Osteoblast (primary cell): Measurements from ENCODE around the gene NINJ1. TPM values are rescaled to one million over a fixed set of nuclear protein-coding genes. Genes with fewer than 3 reads are reported as not detected.

Experiments used
- DNase-seq: peaks from one replicate; pipeline ENCODE4 v3.0.0; 2011; ENCODE audit warnings: low spot score, mixed read lengths; ENCODE audit not compliant: insufficient read length; ENCODE audit errors: missing footprints
- H2AFZ ChIP-seq: 2 replicates; pipeline ENCODE4 v1.6.0; 2011; ENCODE audit warnings: mild to moderate bottlenecking, low read length
- H3K27ac ChIP-seq: 2 replicates; pipeline ENCODE4 v1.5.1; 2011; ENCODE audit warnings: mild to moderate bottlenecking, low read depth, low read length, moderate library complexity
- H3K27me3 ChIP-seq: 2 replicates; pipeline ENCODE4 v1.6.0; 2012; ENCODE audit warnings: mild to moderate bottlenecking, control low read depth, inconsistent platforms, low read length, moderate library complexity; ENCODE audit not compliant: insufficient read depth
- H3K36me3 ChIP-seq: 2 replicates; pipeline ENCODE4 v1.5.1; 2011; ENCODE audit warnings: mild to moderate bottlenecking, low read length, control low read depth, moderate library complexity; ENCODE audit not compliant: insufficient read depth
- H3K4me1 ChIP-seq: 2 replicates; pipeline ENCODE4 v1.5.1; 2011; ENCODE audit warnings: mild to moderate bottlenecking, low read length, control low read depth, moderate library complexity; ENCODE audit not compliant: insufficient read depth
- H3K4me2 ChIP-seq: 2 replicates; pipeline ENCODE4 v1.6.0; 2011; ENCODE audit warnings: mild to moderate bottlenecking, low read length; ENCODE audit not compliant: insufficient read depth
- H3K4me3 ChIP-seq: fragments of 200-600 bp; sonication (generic); 3 replicates; pipeline ENCODE4 v1.5.1; 2012; ENCODE audit warnings: mild to moderate bottlenecking, low read length, inconsistent platforms; ENCODE audit not compliant: insufficient read depth
- H3K79me2 ChIP-seq: 2 replicates; pipeline ENCODE4 v1.6.0; 2012; ENCODE audit warnings: mild to moderate bottlenecking, low read length, control low read depth, inconsistent platforms; ENCODE audit not compliant: insufficient read depth
- H3K9me3 ChIP-seq: 2 replicates; pipeline ENCODE4 v1.5.1; 2011; ENCODE audit warnings: low read depth, low read length, control low read depth
- H4K20me1 ChIP-seq: 2 replicates; pipeline ENCODE4 v1.6.0; 2012; ENCODE audit warnings: mild to moderate bottlenecking, low read length, control low read depth; ENCODE audit not compliant: insufficient read depth
- total RNA-seq: library from RNA; depleted of rRNA; stranded (reverse); fragments of >200 nt; gene quantifications from 2 replicates; pipeline ENCODE4 v1.2.3, GENCODE V29; 2012
- TF ChIP-seq, protein P1 (sequence below): IDR thresholded peaks from 2 replicates; pipeline ENCODE4 v1.5.1; 2011; ENCODE audit warnings: mild to moderate bottlenecking, low read depth, low read length, moderate library complexity; ENCODE audit errors: extremely low read depth

The NINJ1 gene
- total RNA-seq, 1 donor, result 34.7 TPM

DNA sequence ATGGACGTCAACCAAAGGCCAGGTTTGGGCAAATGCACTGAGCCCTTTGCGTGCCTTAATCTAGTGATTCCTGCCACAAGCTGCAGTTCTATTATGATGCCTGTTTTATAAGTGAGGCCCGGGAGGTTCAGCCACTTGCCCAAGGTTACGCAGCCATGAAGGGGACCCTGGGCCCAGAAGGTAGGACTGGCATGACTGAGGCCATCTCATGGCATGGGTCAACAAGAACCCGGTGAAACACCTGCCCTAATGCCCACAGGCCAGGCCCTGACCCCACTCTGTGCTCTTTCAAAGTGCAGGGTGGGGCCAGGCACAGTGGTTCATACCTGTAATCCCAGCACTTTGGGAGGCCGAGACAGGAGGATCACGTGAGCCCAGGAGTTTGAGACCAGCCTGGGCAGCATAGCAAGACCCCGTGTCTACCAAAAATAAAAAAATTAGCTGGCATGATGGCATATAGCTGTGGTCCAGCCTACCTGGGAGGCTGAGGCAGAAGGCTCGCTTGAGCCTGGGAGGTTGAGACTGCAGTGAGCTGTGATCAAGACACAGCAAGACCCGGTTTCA, 8.6 kb downstream of the NINJ1 start:
- peak; percentile 17 for DNase-seq
- peaks cover 28% of the 10 kb centered on the region for H4K20me1 ChIP-seq
- H3K4me2 ChIP-seq, result no peak overlapping the region
- H3K27ac ChIP-seq, result no peak overlapping the region
- TF ChIP-seq, protein P1, sequence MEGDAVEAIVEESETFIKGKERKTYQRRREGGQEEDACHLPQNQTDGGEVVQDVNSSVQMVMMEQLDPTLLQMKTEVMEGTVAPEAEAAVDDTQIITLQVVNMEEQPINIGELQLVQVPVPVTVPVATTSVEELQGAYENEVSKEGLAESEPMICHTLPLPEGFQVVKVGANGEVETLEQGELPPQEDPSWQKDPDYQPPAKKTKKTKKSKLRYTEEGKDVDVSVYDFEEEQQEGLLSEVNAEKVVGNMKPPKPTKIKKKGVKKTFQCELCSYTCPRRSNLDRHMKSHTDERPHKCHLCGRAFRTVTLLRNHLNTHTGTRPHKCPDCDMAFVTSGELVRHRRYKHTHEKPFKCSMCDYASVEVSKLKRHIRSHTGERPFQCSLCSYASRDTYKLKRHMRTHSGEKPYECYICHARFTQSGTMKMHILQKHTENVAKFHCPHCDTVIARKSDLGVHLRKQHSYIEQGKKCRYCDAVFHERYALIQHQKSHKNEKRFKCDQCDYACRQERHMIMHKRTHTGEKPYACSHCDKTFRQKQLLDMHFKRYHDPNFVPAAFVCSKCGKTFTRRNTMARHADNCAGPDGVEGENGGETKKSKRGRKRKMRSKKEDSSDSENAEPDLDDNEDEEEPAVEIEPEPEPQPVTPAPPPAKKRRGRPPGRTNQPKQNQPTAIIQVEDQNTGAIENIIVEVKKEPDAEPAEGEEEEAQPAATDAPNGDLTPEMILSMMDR, result no peak
- no peaks in the 10 kb centered on the region for H3K9me3 ChIP-seq
- peaks cover 2% of the 10 kb centered on the region for H3K36me3 ChIP-seq
- no peak overlapping the region for H3K4me3 ChIP-seq
- peaks cover under 1% of the 10 kb centered on the region for H3K4me1 ChIP-seq
- H3K27me3 ChIP-seq, result no peaks in the 10 kb centered on the region
- H2AFZ ChIP-seq, result no peak overlapping the region
- peaks cover 21% of the 10 kb centered on the region for H3K79me2 ChIP-seq

DNA sequence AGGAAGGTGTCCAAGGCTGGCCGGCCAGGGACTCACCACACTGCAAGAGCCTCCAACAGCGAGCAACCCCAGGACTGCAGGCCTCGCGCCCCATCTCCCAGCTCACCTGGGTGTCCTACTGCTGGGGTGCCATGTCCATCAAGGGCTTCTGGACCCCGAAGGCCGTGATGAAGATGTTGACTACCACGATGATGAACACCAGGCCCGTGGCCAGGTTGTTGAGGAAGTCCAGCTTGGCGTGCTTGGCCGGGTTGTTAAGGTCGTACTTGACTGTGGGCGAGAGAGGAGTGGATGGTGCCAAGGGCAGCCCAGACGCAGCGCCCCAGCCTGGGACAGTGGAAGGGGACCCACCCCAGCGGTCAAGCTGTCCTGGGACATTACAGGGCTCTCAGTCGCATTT, 9.3 kb downstream of the NINJ1 start:
- Histone ChIP-seq H3K27ac (no peak overlapping the region), H3K4me3 (no peak overlapping the region), H4K20me1 (peaks cover 23% of the 10 kb centered on the region), H3K4me2 (no peak overlapping the region), H3K27me3 (no peaks in the 10 kb centered on the region), H3K4me1 (peaks cover 7% of the 10 kb centered on the region), H3K79me2 (peaks cover 21% of the 10 kb centered on the region), H3K36me3 (peaks cover 2% of the 10 kb centered on the region), H2AFZ (no peak overlapping the region), H3K9me3 (no peaks in the 10 kb centered on the region)
- peak; percentile 45 for DNase-seq
- TF ChIP-seq, protein P1, result no peak

DNA sequence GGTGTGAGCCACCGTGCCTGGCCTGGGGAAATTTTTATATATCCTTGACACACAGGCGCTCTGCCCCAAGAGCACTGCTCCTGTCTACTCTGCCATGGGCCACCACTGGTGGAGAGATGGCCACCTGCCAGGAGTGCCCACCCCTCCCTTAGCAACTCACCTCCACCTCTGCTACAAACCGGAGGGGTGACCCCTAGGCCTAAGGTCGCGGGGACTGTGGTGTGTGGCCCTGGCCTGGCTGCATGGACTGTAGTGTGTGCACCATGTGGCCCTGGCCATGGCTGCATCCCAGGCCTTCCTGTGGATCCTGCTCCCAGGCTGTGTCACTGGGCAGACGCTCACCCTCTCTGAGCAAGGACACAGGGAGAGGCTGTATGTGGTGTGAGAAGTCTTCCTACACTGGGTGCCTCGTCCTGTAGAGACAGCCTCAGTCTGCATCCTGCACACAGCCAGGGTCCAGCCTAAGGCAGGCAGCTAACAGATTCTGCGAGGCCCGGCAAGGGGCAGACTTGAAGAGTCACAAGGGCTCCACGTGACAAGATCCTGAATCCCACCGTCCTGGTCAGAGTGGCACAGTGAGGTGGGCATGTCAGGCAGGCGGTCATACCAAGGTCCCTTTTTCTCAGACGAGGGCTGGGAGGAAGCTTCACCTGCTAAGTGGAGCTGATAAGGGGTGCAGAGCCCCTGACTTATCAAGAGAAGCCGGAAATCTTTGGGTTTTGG, 10.3 kb downstream of the NINJ1 start:
- no peak overlapping the region for H3K4me3 ChIP-seq
- no peak overlapping the region for H2AFZ ChIP-seq
- H3K4me1 ChIP-seq, result peaks cover 13% of the 10 kb centered on the region
- H3K4me2 ChIP-seq, result no peak overlapping the region
- peaks cover 12% of the 10 kb centered on the region for H4K20me1 ChIP-seq
- no peaks in the 10 kb centered on the region for H3K9me3 ChIP-seq
- H3K79me2 ChIP-seq, result peaks cover 17% of the 10 kb centered on the region
- no peak overlapping the region for H3K27ac ChIP-seq
- H3K27me3 ChIP-seq, result no peaks in the 10 kb centered on the region
- H3K36me3 ChIP-seq, result peaks cover 2% of the 10 kb centered on the region
- peak; percentile 51 for DNase-seq
- TF ChIP-seq, protein P1, result no peak

DNA sequence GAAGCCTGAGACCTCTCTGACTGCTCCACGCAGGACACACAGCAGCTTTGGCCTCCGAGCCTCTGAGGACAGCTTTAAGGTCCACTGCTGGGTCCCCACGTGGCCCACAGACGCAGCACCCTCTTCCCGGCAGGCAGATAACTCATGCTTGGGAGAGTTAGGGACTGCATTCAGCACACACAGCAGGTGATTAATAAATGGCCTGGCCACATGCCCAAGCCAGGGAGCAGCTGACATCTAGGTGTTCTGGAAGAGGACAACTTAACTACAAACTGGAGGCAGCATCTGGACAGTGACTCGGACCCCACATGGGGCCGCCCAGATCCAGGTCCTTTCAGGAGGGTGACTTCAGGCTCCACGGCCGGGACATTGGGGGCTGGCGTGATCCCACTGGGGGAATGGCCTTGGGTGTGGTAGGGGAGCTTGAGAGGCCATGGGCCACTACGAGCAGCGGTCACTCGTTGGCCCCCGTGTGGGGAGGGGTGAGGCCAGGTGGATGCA, 11.3 kb downstream of the NINJ1 start:
- Histone ChIP-seq H3K36me3 (peaks cover 2% of the 10 kb centered on the region), H3K4me2 (no peak overlapping the region)
- TF ChIP-seq, protein P1, result no peak

More for the DNA sequence above, 11.3 kb downstream of the NINJ1 start:
- no peaks in the 10 kb centered on the region for H3K9me3 ChIP-seq
- peak; percentile 69 for DNase-seq
- no peaks in the 10 kb centered on the region for H3K27me3 ChIP-seq
- peaks cover 10% of the 10 kb centered on the region for H4K20me1 ChIP-seq
- no peak overlapping the region for H2AFZ ChIP-seq
- peaks cover 13% of the 10 kb centered on the region for H3K4me1 ChIP-seq
- no peak overlapping the region for H3K27ac ChIP-seq
- H3K4me3 ChIP-seq, result no peak overlapping the region
- H3K79me2 ChIP-seq, result peaks cover 10% of the 10 kb centered on the region
